Right ventricle myocardium inferior (tissue), 1 donor: Measurements from ENCODE around the gene FBXO31. TPM values are rescaled to one million over a fixed set of nuclear protein-coding genes. Genes with fewer than 3 reads are reported as not detected.
"Not testable (repeated sequence)": the region's sequence is repeated elsewhere in the genome, so short reads cannot be mapped to it uniquely, and the experiment has no call there.

Source experiments
- ATAC-seq: fragments of 200-7000 bp; cut with Tn5 transposase; one replicate; pipeline ENCODE4 v1.9.1; 2020; ENCODE audit warnings: mild to moderate bottlenecking, moderate library complexity
- DNase-seq: peaks from one replicate; pipeline ENCODE4 v3.0.0; 2021; ENCODE audit errors: missing footprints
- intact Hi-C: fragments of 100-400 bp; cut with DNase I; formaldehyde crosslinking; loops from one replicate; pipeline ENCODE4 v1.11.0; 2022
- total RNA-seq: library from RNA; stranded (reverse); fragmentation: NEBNext Ultra II Directional; extraction: Animal tissue kit (Norgen Biotek cat#: 25700); gene quantifications from one replicate; pipeline ENCODE4 v1.2.1, GENCODE V29; 2021
- donor health status: DM: no; HTN: yes; CAD: no; lungs with severe emphysema.

The FBXO31 gene
- total RNA-seq, 1 donor from 2014 or later: 70.2 TPM

DNA sequence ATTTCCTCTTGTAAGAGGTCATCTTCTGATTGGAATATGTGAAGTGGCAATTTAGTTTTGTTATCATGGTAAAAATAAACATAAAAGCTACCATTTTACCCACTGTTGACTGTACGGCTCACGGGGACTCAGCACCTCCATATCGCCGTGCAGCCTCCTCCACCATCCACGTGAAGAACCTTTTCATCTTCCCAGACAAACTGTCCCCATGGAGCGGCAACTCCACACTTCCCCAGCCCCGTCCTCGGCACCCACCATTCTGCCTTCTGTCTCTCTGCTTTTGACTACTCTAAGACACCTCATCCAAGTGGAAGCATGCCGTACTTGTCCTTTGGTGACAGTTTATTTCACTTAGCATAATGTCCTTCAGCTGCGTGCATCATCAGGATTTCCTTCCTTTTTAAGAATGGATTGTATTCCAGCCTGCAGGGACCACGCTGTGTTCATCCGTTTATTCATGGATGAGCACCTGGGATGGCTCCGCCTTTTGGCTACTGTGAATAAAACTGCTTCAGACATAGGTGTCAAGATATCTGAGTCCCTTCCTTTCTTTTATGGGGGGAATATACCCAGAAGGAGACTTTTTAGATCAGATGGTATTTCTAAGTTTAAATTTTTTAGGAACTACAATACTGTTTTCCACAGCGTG, 14.3 kb downstream of the FBXO31 start:
- intact Hi-C loops: no loop called here
- no peak for DNase-seq

DNA sequence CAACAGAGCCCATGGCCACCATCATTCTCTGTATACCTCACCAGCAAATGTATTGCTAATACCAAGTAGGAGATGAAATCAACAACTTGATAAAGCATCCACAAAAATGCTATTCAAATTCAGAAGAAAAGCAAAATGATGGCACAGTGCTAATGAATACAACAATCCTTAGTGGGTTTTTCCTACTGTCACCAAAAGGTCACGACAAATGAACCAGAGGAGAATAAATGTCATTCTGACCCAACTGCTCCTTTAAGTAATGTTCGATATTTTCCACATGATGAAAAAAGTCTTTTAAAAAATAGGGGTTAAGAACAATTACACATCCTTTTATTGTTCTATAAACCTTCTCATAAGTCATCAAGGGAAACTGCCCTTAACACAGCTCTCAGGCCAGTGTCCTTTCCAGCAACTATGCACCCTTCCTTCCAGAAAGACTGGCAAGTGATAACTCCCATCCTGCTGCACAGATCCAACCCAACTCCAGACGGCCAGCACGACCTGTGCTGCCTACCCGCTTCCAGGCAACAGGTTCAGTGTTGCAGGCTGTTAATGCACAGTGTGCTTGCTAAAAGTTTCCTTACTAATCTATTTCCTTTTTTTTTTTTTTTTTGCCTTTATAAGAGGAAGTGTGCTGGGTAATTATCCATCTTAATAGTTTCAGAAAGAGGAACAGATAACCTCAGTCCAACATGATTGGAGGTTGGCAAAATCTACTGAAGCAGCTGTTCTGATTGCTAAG, 15.4 kb downstream of the FBXO31 start:
- intact Hi-C loops: no loop called here
- ATAC-seq: peak; percentile 34
- DNase-seq: no peak

More for the DNA sequence above, 14.3 kb downstream of the FBXO31 start:
- ATAC-seq: no peak

DNA sequence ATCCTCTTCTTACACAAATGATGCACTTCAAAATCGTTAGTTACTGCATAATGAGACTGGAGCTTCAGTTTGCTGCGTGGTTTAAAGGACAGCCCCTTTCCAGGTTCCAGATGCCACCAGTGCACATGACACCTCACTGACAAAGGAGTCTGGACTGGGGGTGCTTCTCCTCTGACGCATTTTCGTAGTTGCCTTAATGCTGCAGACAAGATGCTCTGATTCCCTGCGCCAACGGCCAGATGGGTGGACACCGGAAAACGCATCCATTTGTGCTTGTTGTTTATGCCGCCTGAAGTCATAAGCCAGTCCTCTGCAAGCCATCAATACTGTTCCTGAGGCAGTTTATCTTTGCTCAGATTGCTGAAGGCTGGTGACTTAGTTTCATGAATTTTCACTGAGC, 16.0 kb downstream of the FBXO31 start:
- intact Hi-C loops: no loop called here
- ATAC-seq (no peak), DNase-seq (no peak)

DNA sequence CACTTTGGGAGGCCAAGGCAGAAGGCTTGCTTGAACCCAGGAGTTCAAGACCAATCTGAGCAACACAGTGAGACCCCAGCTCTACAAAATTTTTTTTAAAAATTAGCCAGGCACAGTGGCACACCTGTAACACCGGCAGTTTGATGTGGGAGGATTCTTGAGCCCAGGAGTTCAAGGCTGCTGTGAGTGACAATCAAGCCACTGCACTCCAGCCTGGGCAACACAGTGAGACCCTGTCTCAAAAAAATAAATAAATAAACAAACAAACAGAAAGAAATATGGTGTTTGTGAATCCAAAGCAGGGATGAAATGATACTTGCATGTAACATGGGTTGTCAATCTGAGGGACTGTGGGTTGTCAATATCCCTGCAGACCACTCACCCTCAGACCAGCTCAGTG, 16.6 kb downstream of the FBXO31 start:
- ATAC-seq (no peak), DNase-seq (no peak)
- intact Hi-C loops: no loop called here

DNA sequence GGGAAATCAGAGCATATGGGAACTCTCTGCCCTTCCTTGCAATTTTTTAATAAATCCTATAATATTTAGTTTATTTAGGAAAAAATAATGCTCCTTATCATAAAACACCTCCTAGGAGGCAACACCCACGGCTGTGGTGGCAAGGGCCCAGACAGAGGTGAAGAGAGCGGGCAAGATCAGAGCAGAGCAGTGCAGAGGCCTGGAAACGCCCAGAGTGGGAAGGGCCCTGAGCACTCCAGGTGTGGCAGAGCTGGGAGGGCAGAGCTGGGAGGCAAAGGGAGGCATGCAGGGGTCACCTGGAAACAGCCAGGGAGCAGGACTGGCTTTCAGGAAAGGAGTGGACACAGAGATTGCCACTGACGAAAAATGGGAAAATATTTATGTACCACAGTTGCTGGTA, 17.3 kb downstream of the FBXO31 start:
- DNase-seq (no peak), ATAC-seq (no peak)
- intact Hi-C loops: no loop called here

DNA sequence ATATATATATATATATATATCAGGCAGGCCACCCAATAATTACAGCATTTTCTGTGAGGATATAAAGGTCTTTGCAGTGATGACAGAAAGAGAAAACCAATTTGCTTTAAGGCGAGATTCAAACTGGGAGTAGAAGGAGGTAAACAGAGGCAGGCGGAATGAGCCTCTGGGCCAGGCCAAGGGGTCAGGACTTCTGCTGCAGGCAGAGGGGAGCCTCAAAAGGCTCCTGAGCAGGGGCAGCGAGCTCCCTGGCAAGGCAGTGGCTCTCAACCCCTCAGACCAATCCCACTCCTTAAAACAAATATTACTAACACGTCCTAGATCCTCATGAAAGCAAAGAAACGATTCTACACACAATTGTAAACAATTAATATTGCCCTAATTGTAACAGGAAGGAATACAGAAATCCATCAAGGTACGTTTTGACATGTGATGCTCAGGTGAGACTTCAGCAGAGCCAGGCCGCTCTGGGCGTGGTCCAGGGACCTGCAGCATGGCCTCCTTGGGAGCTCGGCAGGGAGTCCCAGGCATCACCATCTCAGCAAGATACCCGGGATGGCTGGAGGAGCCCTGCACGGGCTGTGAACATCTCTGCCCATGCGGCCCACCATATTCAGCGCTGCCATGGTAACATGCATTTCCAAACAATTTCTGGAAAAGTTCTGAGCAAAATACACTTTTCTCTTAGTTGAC, 18.4 kb downstream of the FBXO31 start:
- ATAC-seq (no peak), DNase-seq (no peak)
- intact Hi-C loops: no loop called here

DNA sequence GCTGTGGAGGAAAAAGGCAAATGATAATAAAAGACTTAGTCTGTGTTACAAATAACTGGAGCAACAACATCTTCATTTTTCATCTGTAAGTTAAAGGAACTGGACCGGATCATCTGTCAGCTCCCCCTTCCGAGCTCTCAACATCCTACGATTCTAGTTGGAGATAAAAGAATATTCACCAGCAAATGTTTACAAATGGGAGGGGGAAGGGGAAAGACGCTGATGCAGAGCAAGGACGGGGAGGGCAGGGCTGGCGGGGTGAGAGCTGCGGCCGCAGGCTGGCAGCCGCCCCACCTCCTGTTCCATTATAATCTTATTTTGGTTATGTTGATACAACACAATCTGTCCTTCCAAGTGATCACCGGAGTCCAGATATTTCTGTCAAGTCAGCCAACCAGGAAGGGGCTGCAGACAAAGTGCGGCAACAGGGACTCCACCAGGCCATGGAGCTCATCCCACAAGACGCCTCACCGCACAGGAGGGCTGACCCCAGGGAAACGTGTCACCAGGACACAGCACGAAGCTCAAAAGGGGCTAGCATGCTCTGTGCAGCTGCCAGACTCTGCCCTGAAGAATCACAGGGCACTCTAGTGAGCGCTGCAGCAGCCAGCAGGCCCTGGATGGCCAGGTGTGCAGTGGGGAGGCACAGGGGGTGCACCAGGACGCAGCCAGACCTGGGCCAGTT, 19.7 kb downstream of the FBXO31 start:
- intact Hi-C loops: no loop called here
- ATAC-seq (peak; percentile 83), DNase-seq (no peak)

DNA sequence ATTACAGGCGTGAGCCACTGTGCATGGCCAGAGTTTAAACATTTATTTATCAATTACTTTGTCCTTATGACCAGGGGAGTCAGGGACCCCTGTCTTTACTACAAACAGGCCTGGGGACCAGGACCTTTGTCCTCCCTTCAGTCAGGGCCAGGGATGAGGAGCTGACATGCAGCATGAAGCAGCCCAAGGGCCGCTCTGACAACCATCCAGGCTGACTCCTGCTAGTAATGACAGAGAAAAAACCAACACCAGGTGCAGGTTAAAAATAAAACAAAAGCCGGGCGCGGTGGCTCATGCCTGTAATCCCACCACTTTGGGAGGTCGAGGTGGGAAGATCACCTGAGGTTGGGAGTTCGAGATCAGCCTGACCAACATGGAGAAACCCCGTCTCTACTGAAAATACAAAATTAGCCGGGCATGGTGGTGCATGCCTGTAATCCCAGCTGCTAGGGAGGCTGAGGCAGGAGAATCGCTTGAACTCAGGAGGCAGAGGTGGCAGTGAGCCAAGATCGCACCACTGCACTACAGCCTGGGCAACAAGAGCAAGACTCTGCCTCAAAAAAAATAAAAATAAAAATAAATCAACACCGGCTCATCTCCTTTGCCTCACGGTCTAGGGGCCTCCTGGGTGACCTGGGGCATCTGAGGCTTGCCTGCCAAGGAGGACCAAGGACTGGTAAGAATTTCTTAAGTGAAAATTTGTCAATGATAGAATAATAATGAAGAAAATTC, 20.6 kb downstream of the FBXO31 start:
- intact Hi-C loops, DNase-seq, ATAC-seq: not testable (repeated sequence)

DNA sequence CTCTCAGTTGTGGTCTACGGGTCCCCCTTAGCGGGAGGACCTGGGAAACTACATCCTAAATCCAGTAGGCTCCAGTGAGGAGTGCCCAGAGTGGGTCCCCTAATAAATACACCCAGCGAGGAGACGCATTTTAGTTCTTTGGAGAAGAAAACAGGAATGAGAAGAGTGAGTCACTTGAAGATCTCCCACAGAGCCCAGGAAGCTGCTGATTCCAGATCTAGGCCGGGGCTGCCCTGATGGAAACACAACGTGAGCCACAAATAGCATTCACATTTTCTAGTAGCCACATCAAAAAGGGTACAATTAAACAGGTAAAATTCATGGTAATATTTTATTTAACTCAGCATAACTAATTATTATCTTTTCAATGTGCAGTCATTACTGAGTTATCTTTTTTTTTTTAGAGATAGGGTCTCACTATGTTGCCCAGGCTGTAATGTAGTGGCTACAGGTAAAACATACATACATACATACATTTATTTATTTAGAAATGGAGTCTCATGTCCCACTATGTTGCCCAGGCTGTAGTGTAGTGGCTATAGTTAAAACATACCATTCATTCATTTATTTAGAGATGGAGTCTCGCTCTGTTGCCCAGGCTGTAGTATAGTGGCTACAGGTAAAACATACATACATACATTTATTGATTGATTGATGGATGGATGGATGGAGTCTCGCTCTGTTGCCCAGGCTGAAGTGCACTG, 21.5 kb downstream of the FBXO31 start:
- DNase-seq (no peak), ATAC-seq (no peak)
- intact Hi-C loops: no loop called here

DNA sequence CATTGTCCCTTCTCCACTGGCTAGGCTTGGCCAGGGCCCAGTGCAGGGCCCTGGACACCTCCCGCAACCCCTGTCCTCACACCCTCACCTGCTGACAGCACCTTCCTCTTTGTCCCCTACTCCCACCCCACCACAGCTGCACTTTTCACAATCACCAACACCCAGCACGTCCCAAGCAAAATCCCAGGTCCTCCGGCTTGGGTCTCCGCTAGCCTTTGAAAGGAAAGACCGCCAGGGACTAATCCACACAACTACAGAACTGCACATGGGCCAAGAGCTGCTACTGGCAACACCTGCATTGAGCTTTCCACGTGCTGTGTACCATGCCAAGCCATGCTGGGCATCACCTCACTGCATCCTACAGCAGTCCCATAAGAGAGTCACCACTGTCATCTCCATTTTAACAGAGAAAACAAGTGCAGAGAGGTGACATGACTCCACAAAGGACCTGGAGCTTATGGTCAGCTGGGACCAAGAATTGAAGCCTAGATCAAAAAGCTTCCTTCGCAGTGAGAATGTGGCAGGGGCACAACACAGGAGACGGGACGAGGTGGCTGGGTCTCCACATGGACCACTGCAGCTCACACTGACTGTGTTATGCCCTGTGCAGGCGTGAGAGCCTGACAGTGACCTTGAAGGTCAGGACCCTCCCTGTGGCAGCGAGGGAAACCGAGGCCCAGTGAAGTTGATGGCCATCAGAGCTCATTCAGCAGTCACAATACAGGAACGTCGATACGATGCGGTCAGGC, 22.5 kb downstream of the FBXO31 start:
- intact Hi-C loops: no loop called here
- DNase-seq (peak; percentile 30), ATAC-seq (no peak)

DNA sequence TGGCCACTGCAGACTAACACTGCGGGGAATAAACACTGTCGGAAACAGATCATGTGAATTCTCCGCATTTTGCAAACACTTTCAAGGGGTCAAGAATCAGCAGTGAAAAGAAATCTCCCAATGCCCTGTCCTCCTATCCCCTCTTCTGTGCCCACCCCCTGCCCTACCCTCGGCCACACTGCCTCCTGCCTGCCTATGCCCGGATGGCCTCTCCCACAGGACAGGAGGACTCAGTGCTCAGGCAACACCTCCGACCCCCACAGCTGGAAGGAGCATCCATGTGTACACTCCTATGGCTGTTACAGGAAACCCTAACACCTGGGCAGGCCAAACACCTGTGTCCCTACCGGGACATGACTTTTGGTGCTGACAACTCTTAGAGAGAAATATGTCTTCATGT, 24.5 kb downstream of the FBXO31 start:
- ATAC-seq (no peak), DNase-seq (peak; percentile 17)
- intact Hi-C loops: loop anchor here (5.0 kb wide), 1 partner anchor 37 kb away; no protein-coding TSS in a partner anchor

DNA sequence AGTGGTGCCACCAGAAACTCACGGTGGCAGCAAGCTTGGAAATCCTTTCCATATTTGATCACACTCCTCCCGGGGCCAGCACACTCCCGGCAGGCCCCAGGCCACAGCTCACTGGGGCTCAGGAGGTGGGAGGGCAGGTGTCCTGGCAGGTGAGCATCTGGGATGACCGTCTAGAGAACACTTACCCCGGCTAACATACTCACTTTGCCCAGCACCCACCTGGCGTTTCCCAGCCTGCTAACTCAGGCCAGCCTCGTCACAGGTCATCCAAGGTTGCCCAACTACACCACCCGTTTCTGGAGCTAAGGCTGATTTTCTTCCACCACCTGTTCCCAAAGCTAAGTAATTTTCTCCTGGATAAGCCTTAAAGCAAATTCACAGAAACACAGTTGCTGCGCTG, 24.9 kb downstream of the FBXO31 start:
- no peak for ATAC-seq

DNA sequence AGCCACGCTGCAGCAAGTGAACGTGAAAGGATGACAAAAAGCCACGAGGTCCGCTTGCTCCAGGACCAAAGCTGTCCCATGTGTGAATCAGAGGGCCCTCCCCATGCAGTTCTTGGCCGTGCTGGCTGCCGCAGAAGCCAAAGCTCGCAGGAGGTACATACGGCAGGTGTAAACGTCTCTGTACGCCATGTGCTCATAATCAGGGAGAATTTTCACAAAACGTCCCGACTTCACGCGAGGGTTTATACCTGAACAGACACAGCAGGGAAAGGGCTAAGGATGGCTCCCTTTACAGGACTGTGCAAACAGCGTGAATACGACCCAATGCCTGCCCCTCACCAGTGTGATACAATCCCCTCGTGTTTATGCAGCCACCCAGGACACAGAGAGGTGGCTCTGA, 25.3 kb downstream of the FBXO31 start:
- intact Hi-C loops: loop anchor here (5.0 kb wide), 1 partner anchor 36 kb away; no protein-coding TSS in a partner anchor
- ATAC-seq (no peak), DNase-seq (peak; percentile 48)

More for the DNA sequence above, 24.9 kb downstream of the FBXO31 start:
- DNase-seq: peak; percentile 48
- intact Hi-C loops: loop anchor here (5.0 kb wide), 1 partner anchor 36 kb away; no protein-coding TSS in a partner anchor

DNA sequence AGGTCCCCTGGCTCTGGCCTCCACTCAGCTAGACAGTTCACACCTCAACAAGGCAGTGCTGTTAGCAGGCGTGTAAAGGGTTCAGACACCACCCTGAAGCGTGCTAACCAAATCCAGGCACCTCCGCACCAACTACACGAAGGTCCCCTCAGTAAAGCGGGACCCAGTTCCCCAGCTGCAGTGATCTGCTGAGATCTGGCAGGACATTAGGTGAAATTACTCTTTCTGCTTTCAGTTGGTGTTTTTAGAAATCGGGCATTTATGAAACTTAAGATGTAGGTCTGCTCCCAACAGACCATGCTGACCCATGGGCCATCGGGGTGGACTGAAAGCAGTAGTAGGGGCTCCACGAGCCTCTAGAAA, 27.1 kb downstream of the FBXO31 start:
- ATAC-seq (no peak), DNase-seq (peak; percentile 60)
- intact Hi-C loops: loop anchor here (5.0 kb wide), 1 partner anchor 34 kb away; no protein-coding TSS in a partner anchor

DNA sequence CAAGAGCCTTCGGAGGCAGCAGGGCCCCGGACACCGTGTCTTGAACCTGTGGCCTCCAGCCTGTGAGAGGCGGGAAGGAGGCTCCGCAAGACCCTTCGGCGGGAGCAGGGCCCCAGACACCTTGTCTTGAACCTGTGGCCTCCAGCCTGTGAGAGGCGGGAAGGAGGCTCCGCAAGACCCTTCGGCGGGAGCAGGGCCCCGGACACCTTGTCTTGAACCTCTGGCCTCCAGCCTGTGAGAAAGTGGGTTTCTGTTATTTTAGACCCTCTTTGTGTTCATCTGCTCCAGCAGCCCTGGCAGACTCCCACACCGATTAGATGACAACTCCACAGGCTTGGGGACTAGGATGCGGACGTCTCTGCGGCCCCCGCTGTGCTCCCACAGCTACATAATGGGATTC, 30.0 kb downstream of the FBXO31 start:
- DNase-seq (peak; percentile 27), ATAC-seq (no peak)
- intact Hi-C loops: no loop called here

DNA sequence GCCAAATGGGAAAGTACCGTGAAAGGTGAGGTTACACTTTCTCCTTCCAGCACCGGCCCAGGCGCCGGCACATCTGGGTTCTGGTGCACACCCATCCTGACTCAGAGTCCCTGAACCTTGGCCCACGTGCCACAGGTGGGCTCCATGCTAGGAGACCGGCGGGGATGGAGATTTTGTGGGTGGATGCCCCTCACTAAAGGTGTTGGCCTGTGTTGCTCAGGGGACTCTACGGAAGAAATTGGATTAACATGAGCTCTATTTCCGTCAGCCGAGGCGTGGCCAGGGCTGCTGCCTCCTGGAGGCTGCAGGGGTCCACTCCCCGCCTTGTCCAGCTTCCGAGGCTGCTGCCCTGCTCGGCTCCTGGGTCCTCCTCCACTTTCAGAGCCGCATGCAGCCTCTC, 30.8 kb downstream of the FBXO31 start:
- ATAC-seq: no peak
- intact Hi-C loops: no loop called here
- DNase-seq: peak; percentile 70

DNA sequence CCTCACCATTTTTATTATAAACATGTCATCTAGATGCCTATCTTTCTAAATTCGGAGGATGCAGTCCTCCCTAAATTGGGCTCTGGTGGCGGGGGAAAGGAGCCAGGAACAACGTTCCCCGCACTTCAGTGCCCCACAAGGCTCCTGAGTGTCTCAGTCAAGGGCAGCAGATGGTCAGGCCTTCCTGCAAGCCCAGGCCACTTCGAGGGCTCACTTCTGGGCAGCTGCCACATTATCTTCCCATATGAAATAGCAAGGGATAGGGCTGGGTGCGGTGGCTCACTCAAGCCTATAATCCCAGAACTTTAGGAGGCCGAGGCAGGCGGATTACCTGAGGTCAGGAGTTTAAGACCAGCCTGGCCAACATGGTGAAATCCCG, 32.3 kb downstream of the FBXO31 start:
- ATAC-seq: no peak
- intact Hi-C loops: no loop called here

More for the DNA sequence above, 32.3 kb downstream of the FBXO31 start:
- DNase-seq: peak; percentile 23
